ENCODE data around the gene PRND. TPM values are rescaled to one million over a fixed set of nuclear protein-coding genes. Genes with fewer than 3 reads are reported as not detected.
A peak's percentile ranks its signal among the peaks of the same experiment; 100 is the strongest.

PRND gene
- total and polyA plus RNA-seq, 12 donors, result 0.17 TPM; not detected in 11

- no peak for DNase-seq
- Histone ChIP-seq H3K27ac (no peak overlapping the region), H3K36me3 (replicated peaks in 1 of 2) (no peaks in the 10 kb centered on the region), H3K4me3 (no peak overlapping the region), H3K4me1 (replicated peaks in 1 of 2) (peaks cover 0 to 18% of the 10 kb centered on the region in 2 donors), H3K27me3 (no peaks in the 10 kb centered on the region), H3K9me3 (replicated peaks in 1 of 3) (no peaks in the 10 kb centered on the region)
- intact Hi-C loops (cut with DNase I), result no loop called here
- TF ChIP-seq POLR2A (IDR thresholded peaks at IDR 0.05) (no peak), CTCF (IDR thresholded peaks at IDR 0.05) (no peak)
- 79 to 94% (median 90%) methylated on average over 2 of the region's 2 CpGs for WGBS, 4 donors
Observed at GRCh38 chr20:4683261-4683660, 38.4 kb upstream of the PRND start.

GRCh38 chr20:4684837-4685413 lies 36.8 kb upstream of the PRND start:
- WGBS, 4 donors, result 75 to 88% (median 85%) methylated on average over 6 of the region's 6 CpGs
- Histone ChIP-seq H3K27ac (peak overlapping the region in 1 of 5 donors; percentile 2), H3K4me3 (no peak overlapping the region), H3K4me1 (replicated peaks in 1 of 2) (peaks cover 0 to 32% of the 10 kb centered on the region in 2 donors), H3K36me3 (replicated peaks in 1 of 2) (no peaks in the 10 kb centered on the region), H3K9me3 (replicated peaks in 1 of 3) (no peaks in the 10 kb centered on the region), H3K27me3 (no peaks in the 10 kb centered on the region)
- intact Hi-C loops (cut with DNase I), result no loop called here
- TF ChIP-seq CTCF (IDR thresholded peaks at IDR 0.05) (no peak), POLR2A (IDR thresholded peaks at IDR 0.05) (no peak)
- peak in 1 of 7 donors; percentile 26 for DNase-seq

GRCh38 chr20:4685923-4686221 lies 35.8 kb upstream of the PRND start:
- H3K27me3 ChIP-seq, result no peaks in the 10 kb centered on the region
- TF ChIP-seq POLR2A (IDR thresholded peaks at IDR 0.05) (no peak), CTCF (IDR thresholded peaks at IDR 0.05) (no peak)
- peak overlapping the region in 4 of 5 donors; percentile 96 to 99 (median 98) for H3K27ac ChIP-seq
- peaks cover 0 to 36% of the 10 kb centered on the region in 2 donors for H3K4me1 ChIP-seq (replicated peaks in 1 of 2)
- DNase-seq, result no peak
- no peaks in the 10 kb centered on the region for H3K9me3 ChIP-seq (replicated peaks in 1 of 3)
- intact Hi-C loops (cut with DNase I), result no loop called here
- H3K4me3 ChIP-seq, result peak overlapping the region in 2 of 4 donors; percentile 77 to 90
- H3K36me3 ChIP-seq (replicated peaks in 1 of 2), result no peaks in the 10 kb centered on the region
- WGBS, 4 donors, result 9 to 12% (median 10%) methylated on average over 8 of the region's 8 CpGs

- peak overlapping the region in 1 of 5 donors; percentile 99 for H3K27ac ChIP-seq
Observed at GRCh38 chr20:4688305-4688704, 33.4 kb upstream of the PRND start.

More at GRCh38 chr20:4688305-4688704, 33.4 kb upstream of the PRND start:
- DNase-seq, result no peak
- H3K4me1 ChIP-seq (replicated peaks in 1 of 2), result peaks cover 0 to 36% of the 10 kb centered on the region in 2 donors
- no peaks in the 10 kb centered on the region for H3K36me3 ChIP-seq (replicated peaks in 1 of 2)
- no peak overlapping the region for H3K4me3 ChIP-seq
- WGBS, 4 donors, result 40 to 60% (median 54%) methylated on average over 2 of the region's 2 CpGs
- TF ChIP-seq POLR2A (IDR thresholded peaks at IDR 0.05), result no peak
- TF ChIP-seq CTCF (IDR thresholded peaks at IDR 0.05), result no peak
- H3K27me3 ChIP-seq, result no peaks in the 10 kb centered on the region
- intact Hi-C loops (cut with DNase I), result no loop called here
- H3K9me3 ChIP-seq (replicated peaks in 1 of 3), result no peaks in the 10 kb centered on the region
